NCI-H524 treated with DMSO at 0.1 percent for 48 hours (cell line): ENCODE data around the gene SLC12A3.
"Not testable (repeated sequence)": the region's sequence is repeated elsewhere in the genome, so short reads cannot be mapped to it uniquely, and the experiment has no call there.

Source experiments
- DNase-seq: peaks from one replicate; lab custom pipeline; 2025; lab: John Stamatoyannopoulos, UW

Gene SLC12A3

DNA sequence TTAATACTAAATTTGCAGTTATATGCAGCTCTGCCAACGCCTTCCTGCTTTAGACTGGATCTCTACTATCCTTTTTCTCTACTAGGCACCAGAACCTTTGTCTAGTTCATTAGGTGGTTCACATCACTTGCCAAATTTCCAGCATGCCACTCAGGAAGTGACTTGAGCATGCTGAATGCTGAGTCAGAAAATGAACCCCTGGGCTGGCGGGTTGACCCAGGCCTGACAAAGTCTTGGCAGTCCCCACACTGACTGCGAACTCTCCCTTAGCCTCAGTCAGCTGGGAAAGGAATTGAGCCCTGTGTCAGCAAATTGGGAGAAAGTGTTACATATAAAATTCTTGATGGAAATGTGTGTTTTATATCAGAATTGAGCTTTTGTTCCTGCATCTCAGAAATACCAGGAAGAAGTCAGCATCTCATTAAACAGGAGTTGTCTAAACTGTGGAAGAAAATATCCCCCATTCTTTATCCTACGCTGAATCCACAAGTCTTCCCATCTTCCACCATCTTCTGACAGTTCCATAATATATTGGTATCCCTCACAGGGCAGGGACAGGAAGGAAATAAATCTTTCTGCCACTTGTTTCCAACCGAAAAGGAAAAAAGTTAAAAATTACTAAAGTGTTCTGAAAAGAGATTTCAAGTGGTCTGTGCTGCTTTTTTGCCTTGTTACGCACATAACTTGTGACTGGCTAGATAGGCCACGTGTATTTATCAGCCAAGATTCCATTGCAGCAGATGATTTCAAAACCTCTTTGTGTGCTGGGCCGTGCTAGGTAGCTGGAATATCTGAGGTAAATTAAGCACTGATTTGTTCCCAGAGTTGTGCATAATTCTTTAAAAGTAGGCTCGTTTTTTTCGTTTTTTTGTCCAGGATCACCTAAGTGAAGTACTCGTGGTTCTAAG is 16.7 kb upstream of the SLC12A3 start:
- DNase-seq: no peak

DNA sequence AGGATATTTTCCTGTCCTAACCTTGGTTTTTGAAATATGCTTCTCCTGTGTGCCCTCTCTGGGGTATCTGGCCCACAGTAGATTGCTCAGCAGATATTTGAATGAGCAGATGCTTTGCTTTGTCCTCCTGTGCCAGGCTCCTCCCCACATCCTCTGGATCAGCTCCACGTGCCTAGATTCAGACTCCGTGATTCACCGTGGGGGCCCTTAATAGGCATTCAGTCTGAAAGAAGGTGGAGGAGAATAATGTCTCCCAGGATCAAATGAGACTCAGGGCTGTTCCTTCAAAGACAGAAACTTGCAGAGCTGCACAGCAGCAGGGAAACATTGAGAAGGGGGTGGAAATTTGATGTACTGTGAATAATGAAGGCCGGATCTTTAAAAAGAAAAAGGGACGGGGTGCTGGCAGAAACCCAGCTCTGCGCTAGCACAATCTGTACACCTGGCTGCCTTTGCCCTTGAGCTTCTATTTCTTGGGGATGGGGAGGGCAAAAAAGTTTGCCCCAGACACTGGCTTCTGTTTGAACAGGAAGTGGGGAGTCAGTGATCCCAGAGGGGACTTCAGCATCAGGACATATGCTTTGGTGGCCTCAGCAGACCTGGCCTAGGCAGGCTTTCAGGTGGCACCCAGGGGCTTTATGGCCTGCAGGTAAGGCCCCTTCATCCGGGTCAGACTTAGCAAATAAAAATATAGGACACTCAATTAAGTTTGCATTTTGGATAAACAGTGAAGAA is 15.9 kb upstream of the SLC12A3 start:
- no peak for DNase-seq

DNA sequence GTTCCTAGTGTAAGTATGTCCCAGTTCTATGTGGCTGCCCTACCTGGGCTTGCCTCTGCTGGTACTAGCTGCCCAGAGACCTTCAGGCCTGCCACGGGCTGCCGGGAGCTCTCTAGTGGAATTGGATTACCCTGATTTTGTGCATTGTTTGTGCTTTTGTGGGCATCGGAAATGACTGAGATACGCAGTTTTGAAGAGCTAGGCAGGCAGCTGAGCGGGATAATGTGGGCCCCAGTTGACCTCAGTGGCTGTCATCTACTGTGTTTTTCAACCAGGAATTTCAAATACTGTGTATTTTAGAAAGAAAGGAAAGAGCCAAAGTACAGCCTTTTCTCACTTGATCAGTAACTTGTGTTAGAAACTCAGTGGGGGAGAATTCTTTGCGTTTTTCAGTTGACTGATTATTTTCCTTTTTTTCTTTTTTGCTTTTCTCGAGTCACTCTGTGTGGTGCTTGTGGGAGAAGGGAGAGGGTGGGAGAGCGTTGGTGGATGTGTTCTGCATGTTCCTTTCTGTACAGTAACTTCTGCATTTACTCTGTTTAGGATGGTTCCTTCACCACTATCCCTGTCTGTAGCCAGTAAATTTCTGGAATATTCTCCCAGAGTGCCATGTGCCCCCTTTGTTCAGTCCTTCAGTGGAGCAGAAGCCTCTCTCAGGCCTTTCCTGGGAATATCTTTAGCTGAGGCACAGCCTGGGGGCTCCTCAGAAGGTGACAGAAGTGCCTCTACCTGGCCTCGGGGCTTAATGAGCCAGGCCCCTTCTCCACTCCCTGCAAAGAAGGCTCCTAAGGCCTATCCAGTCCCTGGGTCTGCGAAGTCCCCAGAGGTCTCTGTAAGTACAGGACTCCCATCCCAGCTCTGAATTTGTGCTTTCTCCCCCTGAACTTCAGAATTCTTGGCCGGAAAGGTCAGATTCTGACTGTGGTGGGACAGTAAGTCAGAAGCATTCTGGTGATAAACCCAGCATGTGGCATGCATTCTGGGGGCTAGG is 15.0 kb upstream of the SLC12A3 start:
- DNase-seq: no peak

DNA sequence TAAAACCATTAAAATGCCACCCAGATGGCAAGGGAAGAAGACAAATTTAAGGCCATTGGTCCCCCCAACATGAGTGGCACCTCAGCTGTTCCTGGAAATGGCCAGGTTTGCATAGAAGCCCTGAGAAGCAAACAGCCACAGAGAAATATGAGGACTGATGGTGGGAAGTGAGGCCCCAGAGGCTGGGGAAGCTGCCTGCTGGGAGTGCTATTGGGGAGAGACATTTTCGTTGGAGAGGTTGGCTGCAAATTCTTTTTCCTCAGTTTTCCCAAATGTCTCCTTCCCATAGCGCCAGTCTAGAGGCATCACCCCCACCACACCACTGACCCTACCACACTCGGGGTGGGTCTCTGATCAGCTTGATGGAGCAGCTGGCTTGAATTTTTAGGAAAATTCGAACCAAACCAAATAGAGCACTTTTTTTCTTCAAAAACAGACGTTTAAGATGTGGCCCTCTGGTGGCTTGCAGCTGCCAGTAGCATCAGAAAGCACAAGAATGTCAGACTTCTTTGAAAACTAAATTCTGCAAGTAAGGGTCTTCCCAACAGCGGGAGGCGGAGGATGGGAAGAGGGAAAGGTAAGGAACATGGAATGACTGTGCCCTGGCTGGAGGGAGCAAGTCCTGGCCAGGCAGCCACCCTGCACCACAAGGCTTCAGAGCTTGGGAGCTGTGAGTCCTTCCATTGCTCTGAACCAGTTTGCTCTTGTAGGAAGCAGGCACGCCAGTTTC is 13.2 kb upstream of the SLC12A3 start:
- DNase-seq: no peak

DNA sequence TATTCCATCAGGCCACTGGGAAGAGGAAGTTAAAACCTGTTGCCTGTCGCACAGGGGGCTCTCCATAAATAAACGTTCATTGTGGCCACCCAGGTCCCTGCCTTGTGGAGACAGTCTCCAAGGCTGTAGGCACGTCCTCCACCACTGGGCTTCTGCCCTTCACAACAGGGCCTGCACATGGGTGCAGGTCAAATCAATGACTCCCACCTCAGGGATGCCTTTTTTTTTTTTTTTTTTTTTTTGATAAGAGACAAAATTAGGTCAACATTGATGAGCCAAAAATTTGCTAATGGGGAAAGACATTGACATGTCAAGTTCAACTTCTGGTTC is 12.6 kb upstream of the SLC12A3 start:
- DNase-seq: no peak

DNA sequence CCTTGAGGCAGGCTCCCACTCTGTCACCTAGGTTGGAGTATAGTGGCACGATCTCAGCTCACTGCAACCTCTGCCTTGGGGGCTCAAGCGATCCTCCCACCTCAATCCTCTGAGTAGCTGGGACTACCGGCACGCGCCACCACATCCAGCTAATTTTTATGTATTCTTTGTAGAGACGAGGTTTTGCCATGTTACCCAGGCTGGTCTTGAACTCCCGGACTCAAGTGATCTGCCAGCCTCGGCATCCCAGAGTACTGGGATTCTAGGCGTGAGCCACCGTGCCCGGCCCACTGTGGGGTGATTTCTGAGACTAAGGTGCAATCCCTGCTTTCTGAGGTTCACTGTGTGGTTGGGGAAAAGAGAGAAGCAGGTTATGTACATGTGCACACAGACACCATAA is 12.0 kb upstream of the SLC12A3 start:
- DNase-seq: no peak

DNA sequence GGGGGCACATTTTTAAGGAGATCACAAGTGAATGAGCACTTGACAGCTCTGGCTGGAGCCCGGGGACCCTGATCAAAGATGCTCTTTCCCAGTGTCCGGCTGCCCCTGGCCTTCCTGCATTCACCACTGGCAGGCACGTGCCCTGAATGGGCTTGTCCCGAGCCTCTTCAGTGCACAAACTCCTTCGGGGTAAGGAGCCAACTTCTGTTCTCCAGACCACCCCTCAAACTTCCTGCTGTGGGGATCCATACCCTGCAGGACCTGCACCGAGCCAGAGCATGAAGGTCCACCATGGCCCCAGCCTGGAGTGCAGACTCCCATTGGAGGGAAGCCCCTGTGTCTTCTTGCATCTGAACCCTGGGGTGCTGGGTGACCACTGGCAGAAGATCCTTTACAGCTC is 9.8 kb upstream of the SLC12A3 start:
- no peak for DNase-seq

DNA sequence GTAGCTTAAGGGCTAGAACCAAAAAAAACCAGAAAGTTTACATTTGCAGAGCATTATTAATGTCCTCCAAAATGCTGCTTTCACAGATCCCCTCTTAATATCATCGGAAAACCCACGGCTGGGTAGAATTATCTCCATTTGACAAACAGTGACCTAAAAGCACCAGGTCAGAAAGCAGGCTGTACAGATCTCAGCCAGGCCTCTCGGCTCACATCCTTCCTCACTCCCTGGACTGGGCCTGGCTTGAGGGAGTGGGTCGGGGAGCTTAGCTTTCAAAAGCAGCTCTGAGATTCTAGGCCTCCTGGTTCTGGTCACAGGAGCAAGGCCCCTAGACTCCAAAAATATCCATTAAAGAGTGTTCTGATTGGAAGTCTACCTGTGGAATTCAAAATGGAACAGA is 9.1 kb upstream of the SLC12A3 start:
- no peak for DNase-seq

DNA sequence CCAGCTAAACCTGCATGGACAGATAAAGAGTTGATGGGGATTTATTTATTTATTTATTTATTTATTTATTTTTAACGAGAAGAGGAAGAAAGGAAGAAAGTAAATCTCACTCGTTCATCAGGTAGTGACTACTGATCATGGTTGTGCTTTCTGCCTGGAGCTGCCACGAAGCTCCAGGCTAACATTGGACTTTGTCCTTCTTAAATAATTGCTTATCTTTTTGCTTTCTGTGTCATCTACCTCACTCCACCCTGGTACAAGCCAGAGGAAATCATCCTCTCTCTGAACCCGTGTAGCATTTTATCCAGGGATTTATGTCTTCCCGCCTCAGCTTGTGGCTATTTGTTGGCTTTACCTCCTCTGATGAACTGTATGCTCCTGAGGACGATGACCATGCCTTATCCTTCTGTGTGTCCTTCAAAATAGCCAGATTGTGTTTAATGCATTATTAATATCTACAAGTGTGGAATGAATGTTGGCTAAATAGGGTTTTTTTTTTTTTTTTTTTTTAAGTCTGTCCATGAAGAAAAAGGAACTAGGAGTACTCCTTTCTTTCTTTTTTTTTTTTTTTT is 8.0 kb upstream of the SLC12A3 start:
- no peak for DNase-seq

DNA sequence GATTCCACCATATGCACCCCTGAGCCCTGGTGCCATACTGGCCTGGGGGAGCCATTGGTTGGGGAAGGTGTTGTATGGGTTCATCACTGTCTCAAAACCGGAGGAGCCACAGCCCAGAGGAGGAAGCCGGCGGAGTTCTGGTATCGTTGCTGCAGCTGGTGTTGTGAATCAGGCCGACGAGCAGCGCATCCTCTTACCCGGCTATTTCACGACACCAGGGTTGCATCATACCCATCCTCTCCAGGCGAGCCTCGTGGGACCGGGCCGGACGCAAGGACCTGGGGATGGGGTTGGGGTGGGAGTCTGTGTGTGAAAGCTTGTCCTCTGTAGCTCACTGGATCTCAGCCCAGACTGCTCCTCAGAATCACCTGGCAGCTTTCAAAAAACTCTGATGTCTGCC is 6.6 kb upstream of the SLC12A3 start:
- no peak for DNase-seq

DNA sequence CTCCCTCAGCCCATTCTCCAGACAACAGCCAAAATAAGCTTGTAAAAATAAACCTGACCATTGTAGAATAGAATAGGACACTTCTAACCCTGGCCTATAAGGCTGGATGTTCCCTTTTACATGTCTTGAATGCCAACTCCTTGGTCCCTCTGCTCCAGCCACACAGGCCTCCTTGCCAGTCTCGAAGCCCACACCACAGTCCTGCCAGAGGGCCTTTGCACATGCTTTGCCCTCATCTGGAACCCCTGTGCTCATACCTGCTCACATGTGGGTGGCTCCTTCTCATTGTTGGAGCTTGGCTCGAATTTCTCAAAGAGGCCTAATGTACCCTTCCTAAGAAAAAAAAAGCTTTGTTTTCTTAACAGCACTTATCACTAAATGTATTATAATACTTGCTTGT is 5.4 kb upstream of the SLC12A3 start:
- DNase-seq: no peak

DNA sequence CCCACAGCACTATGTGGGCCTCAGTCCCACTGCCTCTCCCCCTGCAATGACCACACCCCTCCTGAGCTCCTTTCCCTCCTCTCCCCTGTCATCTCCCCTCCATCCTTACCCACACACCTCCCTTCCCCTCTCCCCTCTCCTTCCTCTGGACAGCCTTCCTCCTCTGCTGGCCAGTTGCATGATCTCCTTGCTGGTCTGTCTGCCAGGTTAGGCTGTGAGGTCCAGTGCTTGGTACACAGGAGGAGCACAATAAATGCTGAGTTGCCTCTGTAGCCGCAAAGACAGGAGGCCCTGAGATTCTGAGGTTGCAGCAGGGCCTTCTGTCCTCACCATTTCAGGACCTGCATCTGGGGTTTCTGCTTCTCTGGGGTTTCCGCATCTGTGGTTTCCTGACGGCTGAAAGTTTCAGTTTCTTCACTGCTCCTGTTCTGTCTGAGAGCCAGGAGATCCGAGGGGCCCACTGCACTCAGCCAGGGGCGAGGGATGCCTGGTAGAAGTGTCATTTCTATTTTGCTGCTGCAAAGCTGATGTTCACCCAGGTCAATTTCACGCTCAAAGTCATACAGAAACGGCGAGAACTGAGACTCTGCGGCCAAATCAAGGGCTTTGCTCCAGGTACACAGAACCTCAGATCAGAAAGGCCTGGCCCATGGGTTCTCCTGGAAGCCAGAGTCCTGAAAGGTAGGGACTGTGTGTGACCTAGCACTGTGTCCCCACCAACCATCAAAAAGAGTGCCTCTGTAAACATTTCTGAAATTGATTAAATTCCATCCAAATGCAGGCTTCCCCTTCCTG is 4.6 kb upstream of the SLC12A3 start:
- DNase-seq: no peak

DNA sequence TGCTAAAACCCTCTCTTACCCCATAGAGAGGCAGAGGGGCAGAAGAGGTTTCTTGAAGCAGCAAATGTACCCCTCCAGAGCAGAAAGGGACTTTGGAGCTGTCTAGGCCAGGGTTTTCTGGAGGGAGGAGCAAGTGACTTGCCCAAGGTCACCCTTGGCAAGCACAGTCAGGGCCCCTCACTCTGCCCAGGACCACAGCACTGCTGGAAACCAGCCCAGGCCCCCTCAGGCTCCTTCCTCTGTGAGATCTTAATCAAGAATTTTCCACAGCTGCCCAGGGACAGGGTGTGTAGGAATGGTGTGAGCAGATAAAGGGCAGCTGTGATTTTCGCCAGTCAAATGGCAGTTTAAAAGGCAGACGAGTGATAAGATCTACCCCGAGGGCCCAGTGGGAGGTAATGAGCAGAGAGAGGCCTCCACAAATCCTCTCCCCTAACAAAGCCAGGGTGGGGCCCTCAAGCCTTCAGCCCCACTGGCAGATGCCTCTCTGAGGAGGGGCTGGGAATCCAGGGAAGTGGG is 3.9 kb upstream of the SLC12A3 start:
- peak; percentile 38 for DNase-seq

DNA sequence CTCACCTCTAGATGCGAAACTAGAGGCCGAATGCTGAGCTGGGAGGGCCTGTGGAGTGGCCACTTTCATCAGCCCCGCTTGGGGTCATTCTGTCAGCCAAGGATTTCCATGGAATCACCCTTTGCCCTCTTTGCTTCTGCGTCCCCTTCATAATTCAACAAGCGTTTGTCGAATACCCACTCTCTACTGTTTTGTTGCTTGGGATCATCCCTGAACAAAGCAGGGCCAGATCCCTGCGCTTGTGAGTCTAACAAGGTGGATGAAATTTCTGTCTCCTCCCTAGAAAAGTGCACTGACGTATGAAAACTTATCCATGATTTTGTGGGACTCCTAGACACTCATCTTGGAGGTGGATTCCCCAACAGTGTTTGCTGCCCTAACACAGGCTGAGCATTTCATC is 3.3 kb upstream of the SLC12A3 start:
- no peak for DNase-seq

DNA sequence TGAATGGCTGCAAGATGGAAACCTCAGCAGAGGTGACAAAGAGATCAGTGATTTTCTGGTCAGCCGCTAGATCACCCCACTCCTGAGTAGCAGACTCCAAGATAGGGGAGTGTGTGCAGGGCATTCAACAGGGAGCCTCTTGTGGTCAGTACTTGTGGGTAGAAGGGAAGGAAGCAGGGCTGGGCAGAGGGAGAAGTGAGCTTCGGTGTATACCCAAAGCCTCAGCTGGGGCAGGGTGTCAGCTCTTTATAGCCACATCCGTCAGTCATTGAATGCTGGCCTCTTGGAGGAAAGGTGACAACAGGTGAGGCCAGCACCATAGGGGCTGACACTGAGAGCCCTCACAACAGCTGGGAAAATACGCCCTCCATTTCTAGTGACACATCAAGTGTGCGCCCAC is 2.2 kb upstream of the SLC12A3 start:
- DNase-seq: no peak

DNA sequence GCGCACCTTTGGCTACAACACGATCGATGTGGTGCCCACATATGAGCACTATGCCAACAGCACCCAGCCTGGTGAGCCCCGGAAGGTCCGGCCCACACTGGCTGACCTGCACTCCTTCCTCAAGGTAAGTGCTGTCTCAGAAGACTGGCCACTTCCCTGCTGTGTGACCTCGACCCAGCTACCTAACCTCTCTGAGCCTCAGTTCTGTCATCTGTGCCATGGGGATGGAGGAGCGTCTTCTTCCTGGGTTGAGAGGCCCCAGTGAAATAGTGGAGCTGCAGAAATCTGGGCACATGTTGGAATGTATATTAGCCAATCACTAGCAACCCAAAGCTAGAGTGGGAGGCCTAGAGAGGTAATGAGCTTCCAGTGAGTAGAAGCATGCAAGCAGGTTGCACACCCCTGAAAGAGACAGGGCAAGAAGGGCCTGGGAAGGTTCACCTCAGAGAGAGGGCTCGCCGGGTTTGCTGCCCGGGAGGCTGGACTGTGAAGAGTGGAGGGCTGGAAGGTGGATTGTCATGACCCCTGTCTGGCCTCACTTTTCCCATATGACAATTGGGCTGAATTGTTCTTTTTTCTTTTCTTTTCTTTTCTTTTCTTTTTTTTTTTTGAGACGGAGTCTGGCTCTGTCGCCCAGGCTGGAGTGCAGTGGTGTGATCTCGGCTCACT is 521 bp downstream of the SLC12A3 start:
- DNase-seq: no peak

DNA sequence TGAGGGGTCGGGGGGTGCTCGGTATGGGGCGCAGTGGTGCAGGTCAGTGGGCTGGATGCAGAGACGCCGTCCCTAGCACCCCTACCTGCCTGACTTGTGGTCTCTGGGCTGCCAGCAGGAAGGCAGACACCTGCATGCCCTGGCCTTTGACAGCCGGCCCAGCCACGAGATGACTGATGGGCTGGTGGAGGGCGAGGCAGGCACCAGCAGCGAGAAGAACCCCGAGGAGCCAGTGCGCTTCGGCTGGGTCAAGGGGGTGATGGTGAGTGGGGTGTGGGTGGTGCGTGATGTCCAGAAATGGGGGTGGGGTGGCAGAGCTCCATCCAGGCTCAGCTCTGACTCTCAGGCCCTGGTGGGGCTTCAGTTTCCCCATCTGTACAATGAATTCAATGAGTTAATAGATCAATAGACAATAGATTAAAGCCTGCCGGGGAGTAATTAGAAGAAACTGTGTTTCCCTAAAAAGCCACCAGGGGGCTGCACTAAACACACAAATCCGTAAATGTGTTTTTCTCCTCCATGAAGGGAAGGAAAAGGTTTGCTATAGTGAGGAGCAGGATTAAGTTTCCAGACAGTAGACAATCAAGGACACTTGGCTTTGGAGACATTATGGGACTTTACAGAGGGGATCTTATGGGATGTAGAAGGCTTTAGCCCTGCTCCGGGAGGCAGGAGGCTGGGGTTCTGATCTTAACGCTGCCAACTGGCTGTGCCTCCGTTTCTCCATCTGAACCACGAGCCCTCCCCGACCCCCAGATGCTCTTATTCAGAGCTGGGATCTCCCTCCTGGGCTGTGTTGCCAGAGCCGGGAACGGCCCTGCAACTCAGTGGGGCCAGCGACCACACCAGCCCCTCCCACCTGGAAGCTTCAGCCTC is 2.2 kb downstream of the SLC12A3 start:
- peak; percentile 19 for DNase-seq

DNA sequence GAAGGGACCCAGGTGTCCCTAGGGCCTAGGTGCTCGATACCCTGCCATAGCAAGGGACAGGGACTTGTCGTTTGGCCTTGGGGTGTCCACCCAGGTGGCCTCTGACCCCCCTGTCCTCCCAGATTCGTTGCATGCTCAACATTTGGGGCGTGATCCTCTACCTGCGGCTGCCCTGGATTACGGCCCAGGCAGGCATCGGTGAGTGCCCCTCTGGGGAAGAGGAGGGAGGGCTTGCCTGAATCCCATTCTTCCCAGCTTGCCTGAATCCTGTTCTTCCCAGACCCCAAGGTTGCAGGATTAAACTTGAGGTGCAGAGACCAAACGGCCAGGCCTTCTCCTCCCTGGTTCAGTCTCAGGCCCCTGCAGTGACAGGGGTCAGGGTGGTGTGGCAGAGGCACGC is 3.2 kb downstream of the SLC12A3 start:
- DNase-seq: no peak

DNA sequence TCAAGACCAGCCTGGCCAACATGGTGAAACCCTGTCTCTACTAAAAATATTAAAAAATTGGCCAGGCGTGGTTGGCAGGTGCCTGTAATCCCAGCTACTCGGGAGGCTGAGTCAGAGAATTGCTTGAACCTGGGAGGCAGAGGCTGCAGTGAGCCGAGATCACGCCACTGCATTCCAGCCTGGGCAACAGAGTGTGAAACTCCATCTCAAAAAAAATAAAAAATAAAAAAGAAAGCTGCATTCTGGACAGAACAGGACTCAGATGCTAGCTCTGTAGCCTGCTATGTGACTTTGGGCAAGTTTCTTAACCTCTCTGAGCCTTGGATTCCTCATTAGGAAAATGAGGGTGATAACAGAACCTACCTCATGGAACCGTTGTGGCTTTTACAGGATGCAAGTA is 3.8 kb downstream of the SLC12A3 start:
- not testable (repeated sequence) for DNase-seq
